ENCODE results near the gene PROB1.
"Not testable (repeated sequence)": the region's sequence is repeated elsewhere in the genome, so short reads cannot be mapped to it uniquely, and the experiment has no call there.

PROB1 gene, protein sequence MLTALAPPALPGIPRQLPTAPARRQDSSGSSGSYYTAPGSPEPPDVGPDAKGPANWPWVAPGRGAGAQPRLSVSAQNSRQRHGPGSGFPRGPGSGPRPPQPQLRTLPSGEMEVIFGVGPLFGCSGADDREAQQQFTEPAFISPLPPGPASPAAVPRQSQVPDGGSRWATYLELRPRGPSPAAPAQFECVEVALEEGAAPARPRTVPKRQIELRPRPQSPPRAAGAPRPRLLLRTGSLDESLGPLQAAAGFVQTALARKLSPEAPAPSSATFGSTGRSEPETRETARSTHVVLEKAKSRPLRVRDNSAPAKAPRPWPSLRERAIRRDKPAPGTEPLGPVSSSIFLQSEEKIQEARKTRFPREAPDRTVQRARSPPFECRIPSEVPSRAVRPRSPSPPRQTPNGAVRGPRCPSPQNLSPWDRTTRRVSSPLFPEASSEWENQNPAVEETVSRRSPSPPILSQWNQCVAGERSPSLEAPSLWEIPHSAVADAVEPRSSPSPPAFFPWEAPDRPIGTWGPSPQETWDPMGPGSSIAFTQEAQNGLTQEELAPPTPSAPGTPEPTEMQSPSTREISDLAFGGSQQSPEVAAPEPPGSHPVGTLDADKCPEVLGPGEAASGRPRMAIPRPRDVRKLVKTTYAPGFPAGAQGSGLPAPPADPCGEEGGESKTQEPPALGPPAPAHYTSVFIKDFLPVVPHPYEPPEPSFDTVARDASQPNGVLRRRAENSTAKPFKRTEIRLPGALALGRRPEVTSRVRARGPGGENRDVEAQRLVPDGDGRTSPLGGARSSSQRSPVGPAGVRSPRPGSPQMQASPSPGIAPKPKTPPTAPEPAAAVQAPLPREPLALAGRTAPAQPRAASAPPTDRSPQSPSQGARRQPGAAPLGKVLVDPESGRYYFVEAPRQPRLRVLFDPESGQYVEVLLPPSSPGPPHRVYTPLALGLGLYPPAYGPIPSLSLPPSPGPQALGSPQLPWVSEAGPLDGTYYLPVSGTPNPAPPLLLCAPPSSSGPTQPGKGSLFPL

DNA sequence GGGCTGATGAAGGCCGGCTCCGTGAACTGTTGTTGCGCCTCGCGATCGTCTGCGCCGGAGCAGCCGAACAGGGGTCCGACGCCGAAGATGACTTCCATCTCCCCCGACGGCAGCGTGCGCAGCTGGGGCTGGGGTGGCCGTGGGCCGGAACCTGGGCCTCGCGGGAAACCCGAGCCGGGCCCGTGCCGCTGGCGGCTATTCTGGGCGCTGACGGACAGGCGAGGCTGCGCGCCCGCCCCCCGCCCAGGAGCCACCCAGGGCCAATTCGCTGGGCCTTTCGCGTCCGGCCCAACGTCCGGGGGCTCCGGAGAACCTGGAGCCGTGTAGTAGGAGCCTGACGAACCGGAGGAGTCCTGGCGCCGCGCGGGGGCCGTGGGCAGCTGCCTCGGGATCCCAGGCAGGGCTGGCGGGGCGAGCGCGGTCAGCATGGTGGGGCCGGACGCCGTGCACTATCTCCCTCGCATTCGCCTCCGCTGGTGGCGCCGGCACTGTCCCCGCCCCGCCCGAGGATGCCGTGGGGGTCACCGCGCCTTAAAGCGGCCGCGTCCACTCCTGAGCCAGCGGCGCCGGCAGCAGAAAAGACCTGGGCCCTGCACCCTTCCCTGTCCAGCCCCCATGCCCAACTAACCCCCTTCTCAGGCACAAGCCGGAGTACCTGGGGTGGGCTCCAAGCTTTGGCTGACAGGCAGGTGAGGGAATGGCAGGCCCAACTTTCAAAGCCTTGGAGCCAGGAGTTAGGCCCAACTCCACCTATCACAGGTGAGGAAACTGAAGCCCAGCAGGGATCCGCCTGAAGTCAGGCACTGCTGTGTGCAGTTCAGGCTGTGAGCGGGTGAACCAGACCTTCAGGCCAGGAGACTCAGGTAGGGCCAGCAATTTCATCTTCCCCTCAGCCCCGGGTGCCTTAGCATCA, at the start of gene PROB1:
PROB1 (minus strand) TSS at position 451 of the 913 bp plus-strand sequence; CDS start at position 428, 23 bp downstream.
- no peak for DNase-seq (ENCODE audit: low read depth)

DNA sequence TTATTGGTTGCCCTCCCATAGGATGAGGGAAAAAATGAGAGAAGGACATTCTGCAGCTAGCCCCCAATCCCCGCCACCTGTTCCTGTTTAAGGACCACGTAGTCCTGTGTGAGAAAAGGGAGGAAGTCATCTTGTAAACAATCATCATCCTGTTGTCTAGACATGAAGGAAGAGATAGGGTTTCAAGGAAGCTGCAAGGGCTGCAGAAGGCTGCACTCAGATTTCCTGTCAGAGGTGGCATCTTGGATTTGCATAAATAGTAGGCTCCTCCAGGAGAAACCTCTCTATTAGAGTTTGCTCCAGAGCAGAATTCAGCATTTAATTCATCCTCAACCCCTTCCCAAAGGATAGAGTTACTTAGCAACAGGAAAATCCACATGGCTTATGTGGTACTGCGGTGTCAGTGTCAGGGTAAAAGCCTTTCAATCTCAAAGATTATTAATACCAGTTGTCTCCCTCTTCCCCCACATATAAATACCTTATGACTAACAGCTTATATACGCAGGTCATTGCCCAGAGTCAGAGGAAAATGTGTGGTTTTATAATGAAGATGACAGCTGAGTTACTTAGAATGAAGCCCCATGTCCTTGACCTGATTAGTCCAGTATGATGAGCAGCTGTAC, 49.0 kb upstream of the PROB1 start:
- peak; percentile 54 for DNase-seq (ENCODE audit: low read depth)

DNA sequence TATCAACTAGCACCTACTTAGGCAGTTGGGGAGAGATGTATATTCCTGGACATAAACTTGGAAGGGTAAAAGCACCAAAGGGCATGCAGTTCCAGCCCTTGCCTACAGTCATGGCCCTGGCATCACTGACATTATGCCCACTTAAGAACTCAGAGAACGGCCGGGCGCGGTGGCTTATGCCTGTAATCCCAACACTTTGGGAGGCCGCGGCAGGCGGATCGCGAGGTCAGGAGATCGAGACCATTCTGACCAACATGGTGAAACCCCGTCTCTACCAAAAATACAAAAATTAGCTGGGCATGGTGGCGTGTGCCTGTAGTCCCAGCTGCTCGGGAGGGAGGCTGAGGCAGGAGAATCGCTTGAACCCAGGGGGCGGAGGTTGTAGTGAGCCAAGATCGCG, 45.5 kb upstream of the PROB1 start:
- not testable (repeated sequence) for DNase-seq (ENCODE audit: low read depth)

DNA sequence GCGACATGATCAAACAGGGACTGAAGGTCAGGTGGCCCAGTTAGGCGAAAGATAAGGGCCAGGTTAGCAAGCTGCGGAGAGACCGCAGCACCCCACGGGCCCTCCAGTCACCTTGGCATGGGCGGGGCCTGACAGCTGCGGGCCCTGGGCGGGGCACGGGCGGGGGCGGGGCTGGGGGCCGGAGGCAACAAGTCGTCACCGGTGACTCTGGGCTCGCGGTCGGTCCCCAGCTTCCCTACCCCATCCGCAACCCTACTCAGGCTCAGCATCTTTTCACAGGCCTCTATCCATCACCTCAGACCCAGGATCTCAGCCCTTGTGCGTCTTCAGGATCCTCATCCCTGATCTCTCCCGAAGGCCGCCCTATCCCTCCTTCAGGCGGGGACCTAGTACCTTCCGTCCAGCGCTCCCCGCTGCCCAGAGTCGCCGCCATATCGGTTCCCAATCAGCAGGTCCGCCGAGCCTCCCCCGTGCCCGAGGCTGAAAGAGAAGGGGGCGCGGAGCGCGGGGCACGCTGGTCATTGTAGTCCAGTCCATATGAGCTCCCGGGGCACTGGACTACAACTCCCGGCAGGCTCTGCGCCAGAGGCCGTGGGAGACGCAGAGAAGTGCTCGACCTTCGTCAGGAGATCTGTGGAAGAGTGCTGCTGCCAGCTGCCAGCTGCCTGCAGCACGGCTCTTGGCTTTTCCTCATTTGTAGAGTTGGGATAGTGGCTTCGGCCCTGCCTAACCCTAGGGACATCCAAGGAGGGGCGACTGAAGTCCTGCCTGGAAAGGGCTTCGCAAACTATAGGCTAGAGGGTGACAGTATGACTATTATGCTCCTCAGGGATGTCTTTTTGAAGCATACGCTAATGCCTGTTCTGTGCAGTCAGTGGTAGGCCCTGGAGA, 44.4 kb upstream of the PROB1 start, which contains the start of gene DNAJC18:
DNAJC18 (minus strand) TSS at position 513 of the 891 bp plus-strand sequence; CDS start at position 433, 80 bp downstream.
- no peak for DNase-seq (ENCODE audit: low read depth)

DNA sequence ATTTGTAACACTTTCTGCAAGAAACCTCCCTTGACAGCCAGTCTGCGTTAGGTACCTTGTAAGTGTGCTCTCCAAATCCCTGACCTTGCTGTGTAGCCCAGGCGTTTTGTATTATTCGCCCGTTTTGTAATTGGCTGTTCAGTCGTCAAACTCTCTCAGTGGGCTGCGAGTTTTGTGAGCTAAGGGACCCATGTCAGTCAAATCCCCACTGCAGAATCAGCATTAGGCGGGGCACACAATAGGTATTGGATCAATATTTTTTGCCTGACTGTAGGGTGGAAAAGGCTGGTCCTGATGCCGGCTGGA, 43.8 kb upstream of the PROB1 start:
- no peak for DNase-seq (ENCODE audit: low read depth)

DNA sequence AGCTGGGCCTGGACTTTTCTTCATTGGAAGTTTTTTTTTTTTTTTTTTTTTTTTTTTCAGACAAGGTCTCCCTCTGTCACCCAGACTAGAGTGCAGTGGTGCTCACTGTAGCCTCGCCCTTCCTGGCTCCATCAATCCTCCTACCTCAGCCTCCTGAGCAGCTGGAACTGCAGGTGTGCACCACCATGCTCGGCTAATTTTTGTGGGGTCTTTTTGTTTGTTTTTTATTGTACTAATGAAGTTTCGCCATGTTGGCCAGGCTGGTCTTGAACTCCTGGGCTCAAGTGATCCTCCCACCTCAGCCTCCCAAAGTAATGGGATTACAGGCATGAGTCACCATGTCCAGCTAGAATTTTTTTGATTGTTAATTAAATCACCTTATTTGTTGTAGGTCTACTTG, 40.8 kb upstream of the PROB1 start:
- DNase-seq (ENCODE audit: low read depth) = no peak

DNA sequence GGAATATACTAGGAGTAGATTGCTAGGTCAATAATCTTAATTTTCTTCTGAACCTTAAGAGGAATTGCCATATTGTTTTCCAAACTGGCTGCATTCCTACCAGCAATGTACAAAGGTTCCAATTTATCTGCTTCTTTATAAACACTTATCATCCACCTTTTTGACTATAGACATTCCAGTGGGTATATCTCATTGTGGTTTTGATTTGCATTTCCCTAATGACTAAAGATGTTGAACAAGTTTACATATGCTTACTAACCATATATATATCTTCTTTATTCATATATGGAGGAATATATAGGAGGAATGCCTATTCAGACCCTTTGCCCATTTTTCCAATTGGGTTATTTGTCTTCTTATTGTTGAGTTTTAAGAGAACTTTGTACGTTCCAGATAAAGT, 36.8 kb upstream of the PROB1 start:
- DNase-seq (ENCODE audit: low read depth) = no peak

DNA sequence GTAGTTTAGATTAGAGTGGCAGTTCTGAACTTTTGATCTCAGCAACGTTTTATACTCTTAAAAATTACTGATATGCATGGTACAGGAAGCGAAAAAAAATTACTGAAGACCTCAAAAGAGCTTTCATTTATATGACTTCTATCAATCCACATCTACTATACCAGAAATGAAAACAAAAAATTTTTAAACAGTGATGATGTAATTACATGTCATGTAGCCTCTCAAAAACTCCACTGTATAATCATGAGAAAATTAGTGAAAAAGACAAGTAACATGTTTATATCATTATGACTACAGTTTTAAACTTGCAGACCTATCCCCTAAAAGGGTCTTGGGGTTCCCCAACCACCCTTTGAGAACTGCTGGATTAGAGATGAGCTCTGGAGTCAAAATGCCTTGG, 35.1 kb upstream of the PROB1 start:
- no peak for DNase-seq (ENCODE audit: low read depth)

DNA sequence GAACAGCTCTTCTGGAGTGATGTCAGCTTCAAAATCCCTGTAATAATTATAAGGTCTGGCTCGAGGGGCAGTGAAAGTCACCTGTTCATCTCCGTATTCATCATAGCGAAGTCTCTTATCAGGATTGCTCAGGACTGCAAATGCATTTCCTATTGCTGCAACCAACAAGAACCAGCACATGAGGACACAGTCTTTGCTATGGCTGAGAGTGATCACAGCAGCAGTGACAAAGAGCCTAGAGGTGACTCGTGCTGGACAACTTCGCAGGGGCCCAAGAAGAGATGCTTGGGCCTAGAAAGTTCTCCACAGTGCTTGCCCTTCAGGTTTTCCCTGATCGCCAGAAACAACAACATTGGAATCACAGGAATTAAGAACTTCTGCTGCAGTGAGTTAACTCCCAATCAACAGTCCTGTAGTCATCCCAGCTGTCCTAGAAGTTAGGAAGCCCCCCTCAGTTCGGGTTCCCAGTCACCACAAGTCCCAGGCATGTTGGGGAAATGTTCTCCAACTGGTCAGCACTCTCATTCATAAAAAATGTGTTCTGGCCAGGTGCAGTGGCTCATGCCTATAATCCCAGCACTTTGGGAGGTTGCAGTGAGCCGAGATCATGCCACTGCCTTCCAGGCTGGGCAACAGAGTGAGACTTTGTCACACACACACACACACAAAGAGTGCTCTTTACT, 31.4 kb upstream of the PROB1 start:
- DNase-seq (ENCODE audit: low read depth) = no peak

DNA sequence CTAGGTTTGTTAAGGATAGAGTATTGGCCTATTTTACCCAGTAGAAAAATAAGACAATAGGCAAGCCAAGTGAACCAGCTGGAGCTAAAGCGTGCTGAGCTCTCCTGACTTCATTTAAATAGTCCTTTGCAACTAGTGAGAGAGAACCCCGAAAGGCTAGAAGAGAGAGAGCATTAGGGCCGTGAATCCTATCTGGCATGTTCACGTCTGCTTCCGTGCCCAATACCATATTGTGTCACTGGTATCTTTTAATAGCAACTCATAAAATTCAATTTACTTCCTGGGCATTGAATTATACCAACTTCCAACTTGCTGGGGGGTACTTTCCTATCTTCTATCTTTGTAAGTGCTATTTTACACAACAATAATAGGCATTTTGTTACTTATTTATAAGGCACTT, 30.6 kb upstream of the PROB1 start:
- DNase-seq (ENCODE audit: low read depth) = no peak

DNA sequence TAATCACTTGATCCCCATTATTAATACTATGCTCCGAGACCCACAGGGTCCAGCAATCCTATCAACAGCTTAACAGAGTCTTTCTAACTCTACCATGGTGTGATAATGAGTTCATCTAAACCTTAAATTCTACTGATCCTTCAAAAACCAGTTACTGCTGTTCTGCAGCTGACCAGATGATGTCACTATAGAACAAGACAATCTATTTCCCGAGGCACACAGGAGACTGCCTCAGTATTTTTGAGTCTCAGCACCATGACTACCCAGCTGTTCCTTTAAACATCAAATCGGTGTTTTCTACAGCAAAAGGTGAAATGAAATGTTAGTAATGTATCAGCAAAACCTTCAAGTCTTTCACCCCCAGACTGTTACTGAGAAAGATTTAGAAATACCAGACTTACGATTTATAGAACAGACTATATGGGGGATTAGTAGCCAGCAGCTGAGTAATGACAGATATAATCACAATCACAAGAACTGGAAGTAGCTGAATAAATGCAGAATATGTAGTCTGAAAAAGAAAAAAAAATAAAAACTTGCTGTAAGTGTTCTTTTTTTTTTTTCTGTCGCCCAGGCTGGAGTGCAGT, 27.5 kb upstream of the PROB1 start:
- DNase-seq (ENCODE audit: low read depth) = no peak

DNA sequence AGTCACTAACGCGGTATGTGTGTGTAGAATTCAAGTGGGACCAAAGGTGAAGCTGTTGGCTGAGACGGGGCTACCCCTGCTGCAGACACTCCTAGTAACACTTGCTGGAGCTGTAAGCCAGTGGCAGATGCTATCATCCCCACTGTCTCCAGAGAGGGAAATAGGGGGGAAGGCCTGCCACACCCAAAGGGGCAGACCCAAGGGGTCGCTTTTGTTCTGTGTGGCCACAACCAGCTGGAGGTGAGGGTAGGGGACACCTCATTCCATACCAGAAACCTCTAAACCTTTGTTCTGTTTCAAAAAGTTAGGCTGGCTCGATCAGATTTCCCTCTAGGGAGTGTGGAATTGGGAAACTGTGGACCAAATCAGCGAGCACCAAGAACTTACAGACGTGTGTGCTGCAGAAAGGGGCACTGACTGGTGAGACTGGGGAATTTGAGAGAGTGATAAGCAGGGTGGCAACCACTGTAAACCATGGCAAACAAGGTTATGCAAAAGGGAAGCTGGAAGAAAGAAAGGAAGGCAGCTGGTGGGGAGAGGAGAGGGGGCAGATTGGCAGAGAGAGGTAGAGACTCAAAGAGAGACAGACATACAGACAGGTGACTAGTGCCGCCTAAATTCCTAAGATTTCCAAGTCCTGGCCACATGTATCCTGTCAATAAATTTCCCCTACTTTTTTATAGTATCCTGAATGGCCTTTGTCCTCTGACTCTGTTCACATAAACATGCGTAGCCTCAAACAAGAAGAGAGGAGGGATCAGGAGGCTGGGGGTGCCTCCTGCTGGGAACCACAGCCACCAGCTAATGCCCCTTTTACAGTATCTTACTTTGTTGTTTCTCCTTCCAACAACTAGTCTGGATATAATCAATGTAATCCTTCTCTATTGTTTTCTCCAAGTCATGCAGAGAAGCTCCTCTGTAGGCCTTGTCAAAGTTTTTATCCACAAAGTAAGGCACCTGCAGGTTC, 24.6 kb upstream of the PROB1 start:
- DNase-seq (ENCODE audit: low read depth) = no peak

DNA sequence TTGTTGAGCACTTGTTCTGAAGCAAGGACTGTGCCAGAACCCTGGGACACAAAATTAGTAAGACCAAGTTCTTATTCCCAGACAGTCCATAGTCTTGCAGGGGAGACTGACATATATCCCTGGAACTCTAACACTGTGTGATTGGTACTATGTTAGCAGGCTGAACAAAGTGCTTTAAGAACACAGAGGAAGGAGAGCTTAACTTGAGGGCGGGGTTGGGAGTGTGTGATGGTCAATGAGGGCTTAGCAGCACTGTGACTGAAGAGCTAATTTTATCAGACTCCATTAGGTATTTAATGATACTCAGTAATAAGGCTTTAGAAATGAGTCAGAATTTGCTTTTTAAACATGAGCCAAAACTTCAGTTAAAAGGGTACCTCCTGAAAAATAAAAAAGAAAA, 23.9 kb upstream of the PROB1 start:
- no peak for DNase-seq (ENCODE audit: low read depth)

DNA sequence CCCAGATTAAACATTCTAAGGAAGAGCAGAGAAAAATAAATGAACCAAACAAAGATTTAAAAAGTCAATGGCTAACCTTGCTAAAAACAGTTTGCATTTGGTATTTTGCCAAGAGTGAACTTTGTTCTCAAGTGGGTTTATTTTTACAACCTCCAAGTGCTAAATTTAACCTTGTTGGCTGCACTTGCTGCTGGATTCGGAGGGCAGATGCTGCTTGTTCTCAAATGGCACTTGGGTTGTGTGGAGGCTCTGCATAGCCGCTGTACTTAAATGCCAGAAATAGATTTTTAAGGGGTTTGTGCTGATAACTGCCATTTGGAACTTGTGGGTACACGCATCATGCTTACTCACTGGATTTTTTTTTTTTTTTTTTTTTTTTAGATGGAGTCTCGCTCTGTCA, 22.3 kb upstream of the PROB1 start:
- no peak for DNase-seq (ENCODE audit: low read depth)

DNA sequence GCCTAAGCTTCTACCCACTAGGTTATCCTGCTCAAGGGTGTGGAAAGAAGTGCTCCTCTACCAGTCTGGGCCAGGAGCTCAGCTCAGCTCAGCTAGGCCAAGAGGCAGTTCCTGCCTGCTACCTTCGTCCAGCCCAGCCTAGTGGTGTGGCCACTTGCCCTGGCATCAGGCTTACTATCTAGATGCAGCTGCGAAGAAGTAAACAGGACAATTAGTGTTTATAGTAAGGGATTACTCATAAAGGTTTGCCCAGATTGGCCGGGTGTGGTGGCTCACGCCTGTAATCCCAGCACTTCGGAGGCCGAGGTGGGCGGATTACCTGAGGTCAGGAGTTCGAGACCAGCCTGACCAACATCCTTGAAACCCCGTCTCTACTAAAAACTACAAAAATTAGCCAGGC, 21.7 kb upstream of the PROB1 start:
- no peak for DNase-seq (ENCODE audit: low read depth)

DNA sequence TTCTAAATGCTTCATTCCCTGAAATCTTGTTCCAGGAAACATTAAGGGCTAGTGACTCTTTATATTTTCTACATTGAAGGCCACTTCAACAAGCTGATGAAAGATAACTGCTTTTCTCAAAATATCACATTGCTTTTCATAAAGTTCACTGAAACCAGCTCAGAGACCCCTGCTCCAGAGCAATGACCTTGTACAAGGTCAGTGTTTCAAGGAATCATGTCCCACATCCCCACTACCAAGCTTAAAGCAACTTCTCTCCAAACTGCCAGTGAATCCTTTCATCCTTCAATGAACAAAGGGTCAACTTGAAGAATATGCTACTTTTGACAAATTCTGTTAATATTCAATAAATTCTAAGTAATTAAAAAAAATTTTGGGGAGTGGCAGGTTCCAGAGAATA, 21.0 kb upstream of the PROB1 start:
- DNase-seq (ENCODE audit: low read depth) = no peak

DNA sequence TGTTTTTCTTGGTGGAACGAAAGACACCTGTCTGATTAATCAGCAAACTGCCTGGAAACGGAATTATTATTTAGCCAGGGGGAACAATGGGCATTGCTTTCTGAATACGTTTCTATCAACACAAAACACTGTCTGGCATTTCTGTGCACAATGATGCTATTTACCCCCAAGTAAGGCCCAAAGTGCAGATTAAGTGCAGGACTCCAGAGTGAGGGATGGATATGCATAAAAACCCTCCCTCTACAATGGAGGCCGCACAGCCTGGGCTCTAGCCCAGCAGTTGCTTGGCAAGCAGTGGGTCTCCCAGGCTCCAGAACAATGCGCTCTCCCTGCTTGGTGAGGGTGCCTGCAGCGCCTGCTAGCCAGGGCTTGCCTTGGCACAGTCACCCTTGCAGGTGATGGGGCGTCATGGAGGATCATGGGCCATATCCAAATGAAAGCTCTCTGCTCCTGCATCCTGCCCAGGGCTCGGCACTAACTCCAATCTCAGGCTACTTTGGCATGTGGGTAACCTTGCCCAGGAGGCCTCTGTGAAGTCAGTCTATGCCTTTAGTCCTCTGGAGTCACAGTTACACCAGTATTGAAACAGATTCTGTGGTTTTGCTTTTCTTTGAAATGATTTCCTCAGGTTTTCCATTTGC, 20.4 kb upstream of the PROB1 start:
- no peak for DNase-seq (ENCODE audit: low read depth)
